Chondrocyte (in vitro differentiated cells): ENCODE data around the gene TPST2. TPM values are rescaled to one million over a fixed set of nuclear protein-coding genes. Genes with fewer than 3 reads are reported as not detected.

Experiments
- DNase-seq: peaks from one replicate; pipeline ENCODE4 v3.0.0; 2021; ENCODE audit warnings: mixed read lengths, low spot score
- H3K27ac Mint-ChIP-seq: one replicate; pipeline ENCODE4 v1.8.0; 2021; ENCODE audit warnings: mild to moderate bottlenecking, moderate library complexity, mixed read lengths; ENCODE audit not compliant: unreplicated experiment
- H3K27me3 Mint-ChIP-seq: 2 replicates; pipeline ENCODE4 v1.8.0; 2021; ENCODE audit warnings: low read depth, mixed read lengths
- H3K36me3 Mint-ChIP-seq: 2 replicates; pipeline ENCODE4 v1.8.0; 2021; ENCODE audit warnings: low read depth, mixed read lengths
- H3K4me1 Mint-ChIP-seq: 2 replicates; pipeline ENCODE4 v1.8.0; 2021; ENCODE audit warnings: low read depth, mild to moderate bottlenecking, mixed read lengths
- H3K4me3 Mint-ChIP-seq: one replicate; pipeline ENCODE4 v1.8.0; 2021; ENCODE audit warnings: mild to moderate bottlenecking, moderate library complexity, mixed read lengths; ENCODE audit not compliant: unreplicated experiment
- H3K9me3 Mint-ChIP-seq: 2 replicates; pipeline ENCODE4 v1.8.0; 2021; ENCODE audit warnings: low read depth, mixed read lengths
- total RNA-seq: library from RNA; stranded (reverse); gene quantifications from 3 replicates; pipeline ENCODE4 v1.2.1, GENCODE V29; 2021
- TF ChIP-seq, protein P1 (sequence below): fragments of 200-600 bp; sonication (generic); IDR thresholded peaks from 2 replicates; pipeline ENCODE4 v1.5.0; 2021; ENCODE audit warnings: antibody characterized with exemption, mild to moderate bottlenecking, moderate library complexity

TPST2 gene
- total RNA-seq, 1 donor from 2014 or later = 75.8 TPM

DNA sequence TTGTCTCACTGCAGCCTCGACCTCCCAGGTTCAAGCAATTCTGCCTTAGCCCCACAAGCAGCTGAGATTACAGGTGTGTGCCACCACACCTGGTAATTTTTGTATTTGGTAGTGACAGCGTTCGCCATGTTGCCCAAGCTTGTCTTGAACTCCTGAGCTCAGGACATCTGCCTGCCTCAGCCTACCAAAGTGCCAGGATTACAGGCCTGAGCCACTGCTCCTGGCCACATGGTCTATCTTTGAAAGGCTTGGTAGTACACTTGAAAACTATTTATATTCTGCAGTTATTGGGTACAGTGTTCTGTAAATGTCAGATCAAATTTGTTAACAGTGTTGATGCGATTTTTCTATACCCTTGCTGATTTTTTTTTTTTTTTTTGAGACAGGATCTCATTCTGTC lies 41.4 kb upstream of the TPST2 start:
- H3K27ac Mint-ChIP-seq = no peak overlapping the region
- peaks cover 17% of the 10 kb centered on the region for H3K27me3 Mint-ChIP-seq
- H3K9me3 Mint-ChIP-seq = peaks cover 7% of the 10 kb centered on the region
- DNase-seq = no peak
- TF ChIP-seq, protein P1, sequence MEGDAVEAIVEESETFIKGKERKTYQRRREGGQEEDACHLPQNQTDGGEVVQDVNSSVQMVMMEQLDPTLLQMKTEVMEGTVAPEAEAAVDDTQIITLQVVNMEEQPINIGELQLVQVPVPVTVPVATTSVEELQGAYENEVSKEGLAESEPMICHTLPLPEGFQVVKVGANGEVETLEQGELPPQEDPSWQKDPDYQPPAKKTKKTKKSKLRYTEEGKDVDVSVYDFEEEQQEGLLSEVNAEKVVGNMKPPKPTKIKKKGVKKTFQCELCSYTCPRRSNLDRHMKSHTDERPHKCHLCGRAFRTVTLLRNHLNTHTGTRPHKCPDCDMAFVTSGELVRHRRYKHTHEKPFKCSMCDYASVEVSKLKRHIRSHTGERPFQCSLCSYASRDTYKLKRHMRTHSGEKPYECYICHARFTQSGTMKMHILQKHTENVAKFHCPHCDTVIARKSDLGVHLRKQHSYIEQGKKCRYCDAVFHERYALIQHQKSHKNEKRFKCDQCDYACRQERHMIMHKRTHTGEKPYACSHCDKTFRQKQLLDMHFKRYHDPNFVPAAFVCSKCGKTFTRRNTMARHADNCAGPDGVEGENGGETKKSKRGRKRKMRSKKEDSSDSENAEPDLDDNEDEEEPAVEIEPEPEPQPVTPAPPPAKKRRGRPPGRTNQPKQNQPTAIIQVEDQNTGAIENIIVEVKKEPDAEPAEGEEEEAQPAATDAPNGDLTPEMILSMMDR = no peak
- peaks cover 7% of the 10 kb centered on the region for H3K4me1 Mint-ChIP-seq
- peaks cover 2% of the 10 kb centered on the region for H3K36me3 Mint-ChIP-seq
- H3K4me3 Mint-ChIP-seq = no peak overlapping the region

DNA sequence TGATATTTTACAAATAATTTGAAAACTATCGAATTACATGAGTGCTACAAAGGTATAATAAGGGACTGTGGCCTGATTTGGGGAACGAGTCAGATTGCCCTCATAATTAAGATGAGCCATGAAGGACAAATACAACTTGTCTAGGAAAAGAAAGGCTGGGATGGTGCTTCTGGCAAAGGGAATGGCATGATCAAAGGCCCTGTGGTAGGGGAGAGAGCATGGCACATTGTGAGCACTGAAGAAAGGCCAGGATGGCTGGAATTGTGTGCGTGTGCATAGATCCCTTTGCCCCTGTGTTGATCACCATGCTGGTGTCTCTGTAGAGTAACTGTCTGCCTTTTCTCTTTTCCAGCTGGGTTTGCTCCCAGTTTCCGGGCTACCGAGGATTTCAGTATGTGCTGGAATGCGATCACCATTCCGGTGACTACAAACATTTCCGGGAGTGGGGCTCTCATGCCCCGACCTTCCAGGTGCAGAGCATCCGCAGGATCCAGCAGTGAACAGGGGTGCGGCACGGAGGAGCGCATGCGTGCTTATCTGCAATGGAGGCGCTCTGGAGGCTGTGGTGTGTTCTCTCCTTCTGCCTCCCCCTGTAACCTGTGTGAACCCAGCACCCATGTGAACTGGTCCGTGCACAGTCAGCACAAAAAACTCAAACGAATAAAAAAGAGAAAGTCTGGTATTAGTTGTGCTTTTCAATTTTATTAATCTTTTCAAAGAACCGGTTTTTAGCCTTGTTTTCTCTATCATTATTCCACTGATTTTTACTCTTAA lies 40.2 kb upstream of the TPST2 start:
- peaks cover 2% of the 10 kb centered on the region for H3K36me3 Mint-ChIP-seq
- TF ChIP-seq, protein P1 = no peak
- H3K27ac Mint-ChIP-seq = no peak overlapping the region
- DNase-seq = no peak
- H3K9me3 Mint-ChIP-seq = peaks cover 7% of the 10 kb centered on the region
- H3K4me3 Mint-ChIP-seq = no peak overlapping the region
- peaks cover 7% of the 10 kb centered on the region for H3K4me1 Mint-ChIP-seq
- H3K27me3 Mint-ChIP-seq = peaks cover 16% of the 10 kb centered on the region

DNA sequence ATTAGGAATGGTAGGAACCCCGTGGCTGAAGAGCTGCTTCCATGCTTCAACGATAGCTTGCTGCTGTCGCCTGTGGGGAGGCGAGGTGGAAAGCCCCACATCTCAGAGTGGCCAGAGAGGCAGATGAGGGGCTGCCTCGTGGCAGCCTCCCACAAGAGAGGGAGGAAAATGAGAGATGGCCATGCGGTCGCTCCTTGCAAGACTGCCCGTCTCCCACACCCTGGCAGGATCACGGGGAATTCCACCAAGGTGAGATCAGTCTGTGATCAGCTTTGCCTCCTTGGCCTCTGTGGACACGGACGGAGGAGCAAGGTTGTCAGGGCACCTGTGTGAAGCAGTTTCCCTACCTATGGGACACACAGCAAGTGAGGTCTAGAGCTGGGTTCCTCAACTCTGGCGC lies 34.9 kb upstream of the TPST2 start:
- DNase-seq = no peak
- Mint-ChIP-seq H3K27ac (no peak overlapping the region), H3K27me3 (peaks cover 17% of the 10 kb centered on the region), H3K9me3 (no peaks in the 10 kb centered on the region), H3K4me1 (no peaks in the 10 kb centered on the region), H3K36me3 (no peaks in the 10 kb centered on the region), H3K4me3 (no peak overlapping the region)
- TF ChIP-seq, protein P1 = no peak

DNA sequence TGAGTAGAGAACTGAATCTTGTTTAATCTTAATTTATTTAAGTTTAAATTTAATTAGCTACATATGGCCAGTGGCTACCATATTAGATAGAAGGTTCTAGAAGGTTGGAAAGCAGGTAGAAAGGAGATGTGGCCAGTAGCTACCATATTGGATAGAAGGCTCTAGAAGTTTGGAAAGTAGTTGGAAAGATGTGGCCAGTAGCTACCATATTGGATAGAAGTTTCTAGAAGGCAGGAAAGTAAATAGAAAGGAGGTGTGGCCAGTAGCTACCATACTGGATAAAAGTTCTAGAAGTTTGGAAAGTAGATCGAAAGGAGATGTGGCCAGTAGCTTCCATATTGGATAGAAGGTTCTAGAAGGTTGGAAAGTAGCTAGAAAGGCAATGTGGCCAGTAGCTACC lies 34.1 kb upstream of the TPST2 start:
- no peak overlapping the region for H3K27ac Mint-ChIP-seq
- no peaks in the 10 kb centered on the region for H3K9me3 Mint-ChIP-seq
- TF ChIP-seq, protein P1 = no peak
- no peaks in the 10 kb centered on the region for H3K4me1 Mint-ChIP-seq
- no peak for DNase-seq
- no peaks in the 10 kb centered on the region for H3K36me3 Mint-ChIP-seq
- peaks cover 17% of the 10 kb centered on the region for H3K27me3 Mint-ChIP-seq
- no peak overlapping the region for H3K4me3 Mint-ChIP-seq

DNA sequence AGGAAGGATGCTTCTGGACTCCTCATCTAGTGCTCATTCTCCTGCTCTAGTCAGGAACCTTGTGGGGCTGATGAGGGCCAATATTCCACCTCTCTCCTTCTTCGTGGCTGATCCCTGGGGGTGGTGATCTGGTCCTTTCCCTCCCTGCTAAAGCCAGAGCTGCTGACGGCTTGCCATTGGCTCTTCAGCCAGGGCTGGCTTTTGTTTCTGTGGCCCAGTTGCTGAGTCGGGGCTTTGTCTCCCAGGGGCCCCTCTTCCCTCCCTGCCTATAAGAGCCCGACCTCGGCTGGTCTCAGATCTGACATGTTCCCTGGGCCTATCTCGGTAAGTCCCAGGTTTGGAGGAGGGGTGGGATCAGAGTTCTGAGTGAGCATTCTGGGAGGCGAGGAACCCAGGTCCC lies 31.7 kb upstream of the TPST2 start, which contains the start of gene CRYBA4:
Gene CRYBA4, plus strand, starts transcription at position 301 of the 400 bp plus-strand sequence. CDS start 634 bp downstream, outside the sequence.
- Mint-ChIP-seq H3K36me3 (no peaks in the 10 kb centered on the region), H3K27ac (no peak within 1 kb of the TSS), H3K9me3 (no peaks in the 10 kb centered on the region), H3K4me1 (no peaks in the 10 kb centered on the region), H3K27me3 (peaks cover 10% of the 10 kb centered on the region), H3K4me3 (no peak within 1 kb of the TSS)
- TF ChIP-seq, protein P1 = no peak
- DNase-seq = no peak
